Bronchial epithelial cell (primary cell): ENCODE measurements around the gene HADHA. TPM values are rescaled to one million over a fixed set of nuclear protein-coding genes. Genes with fewer than 3 reads are reported as not detected.

Experiments
- DNase-seq: peaks from one replicate; pipeline ENCODE4 v3.0.0-alpha.2; 2010; ENCODE audit warnings: low read depth
- FAIRE-seq: peaks from 2 replicates; lab custom pipeline; 2011; peaks lifted over from hg19 to GRCh38; lab: Jason Lieb, UNC
- H3K27me3 ChIP-seq: 2 replicates; pipeline ENCODE4 v1.5.1; 2011; ENCODE audit warnings: low read length; ENCODE audit not compliant: control insufficient read depth, insufficient read depth
- H3K36me3 ChIP-seq: 2 replicates; pipeline ENCODE4 v1.5.1; 2011; ENCODE audit warnings: low read length; ENCODE audit not compliant: control insufficient read depth, insufficient read depth
- H3K4me3 ChIP-seq: 2 replicates; pipeline ENCODE4 v1.5.1; 2011; ENCODE audit warnings: mild to moderate bottlenecking, low read depth, low read length, control low read depth
- total RNA-seq: library from RNA; depleted of rRNA; stranded (reverse); fragments of >200 nt; gene quantifications from 2 replicates; pipeline ENCODE4 v1.2.1, GENCODE V29; 2014
- TF ChIP-seq, protein P1 (sequence below): IDR thresholded peaks from 2 replicates; pipeline ENCODE4 v1.5.1; 2011; ENCODE audit warnings: mild to moderate bottlenecking, moderate library complexity, low read length, control low read depth, inconsistent platforms; ENCODE audit not compliant: insufficient read depth, severe bottlenecking

Gene HADHA
- total RNA-seq, 1 donor from 2014 or later = 140 TPM

DNA sequence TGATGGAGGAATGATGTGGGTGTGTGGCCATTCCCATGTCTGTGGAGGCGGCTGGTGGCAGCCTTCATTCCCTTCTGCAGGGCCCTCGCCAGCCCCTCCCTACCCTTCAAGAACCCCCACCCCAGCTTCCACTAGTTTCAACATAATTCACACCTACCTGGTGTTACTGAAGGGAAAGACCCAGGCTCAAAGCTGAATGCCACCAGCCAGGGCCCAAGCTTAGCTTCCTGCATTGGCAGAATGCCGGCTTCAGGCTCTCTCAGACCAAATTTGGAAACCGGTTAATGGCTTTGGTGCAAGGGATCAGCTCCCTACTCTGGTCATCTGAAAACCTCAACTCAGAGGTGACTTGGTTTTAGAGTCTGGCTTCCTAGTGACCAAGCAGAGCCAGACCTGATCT lies 54.7 kb downstream of the HADHA start:
- H3K36me3 ChIP-seq = peaks cover 15% of the 10 kb centered on the region
- FAIRE-seq (no peak), DNase-seq (no peak)
- TF ChIP-seq, protein P1, sequence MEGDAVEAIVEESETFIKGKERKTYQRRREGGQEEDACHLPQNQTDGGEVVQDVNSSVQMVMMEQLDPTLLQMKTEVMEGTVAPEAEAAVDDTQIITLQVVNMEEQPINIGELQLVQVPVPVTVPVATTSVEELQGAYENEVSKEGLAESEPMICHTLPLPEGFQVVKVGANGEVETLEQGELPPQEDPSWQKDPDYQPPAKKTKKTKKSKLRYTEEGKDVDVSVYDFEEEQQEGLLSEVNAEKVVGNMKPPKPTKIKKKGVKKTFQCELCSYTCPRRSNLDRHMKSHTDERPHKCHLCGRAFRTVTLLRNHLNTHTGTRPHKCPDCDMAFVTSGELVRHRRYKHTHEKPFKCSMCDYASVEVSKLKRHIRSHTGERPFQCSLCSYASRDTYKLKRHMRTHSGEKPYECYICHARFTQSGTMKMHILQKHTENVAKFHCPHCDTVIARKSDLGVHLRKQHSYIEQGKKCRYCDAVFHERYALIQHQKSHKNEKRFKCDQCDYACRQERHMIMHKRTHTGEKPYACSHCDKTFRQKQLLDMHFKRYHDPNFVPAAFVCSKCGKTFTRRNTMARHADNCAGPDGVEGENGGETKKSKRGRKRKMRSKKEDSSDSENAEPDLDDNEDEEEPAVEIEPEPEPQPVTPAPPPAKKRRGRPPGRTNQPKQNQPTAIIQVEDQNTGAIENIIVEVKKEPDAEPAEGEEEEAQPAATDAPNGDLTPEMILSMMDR = no peak
- H3K27me3 ChIP-seq = no peaks in the 10 kb centered on the region
- H3K4me3 ChIP-seq = no peak overlapping the region

DNA sequence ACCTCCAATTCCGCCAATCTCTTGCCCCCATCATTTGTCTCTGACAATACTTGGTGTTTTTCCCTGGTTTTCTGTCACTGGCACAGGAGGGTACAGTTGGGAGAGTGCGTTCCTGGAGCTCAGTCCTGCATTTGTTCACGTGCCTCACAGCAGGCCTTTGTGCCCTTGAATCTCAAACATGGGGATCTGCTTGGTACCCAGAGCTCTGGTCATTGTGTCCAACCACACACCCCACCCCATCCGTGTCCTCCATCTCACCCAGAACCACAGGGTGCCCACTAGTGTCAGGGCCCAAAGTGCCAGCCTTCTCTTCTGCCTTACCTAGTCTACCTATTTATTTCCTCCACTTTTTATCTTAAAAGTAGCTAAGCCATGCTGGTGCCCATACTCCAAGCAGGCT lies 55.3 kb downstream of the HADHA start:
- H3K36me3 ChIP-seq = peaks cover 9% of the 10 kb centered on the region
- FAIRE-seq (no peak), DNase-seq (no peak)
- H3K4me3 ChIP-seq = no peak overlapping the region
- no peaks in the 10 kb centered on the region for H3K27me3 ChIP-seq
- TF ChIP-seq, protein P1 = no peak

DNA sequence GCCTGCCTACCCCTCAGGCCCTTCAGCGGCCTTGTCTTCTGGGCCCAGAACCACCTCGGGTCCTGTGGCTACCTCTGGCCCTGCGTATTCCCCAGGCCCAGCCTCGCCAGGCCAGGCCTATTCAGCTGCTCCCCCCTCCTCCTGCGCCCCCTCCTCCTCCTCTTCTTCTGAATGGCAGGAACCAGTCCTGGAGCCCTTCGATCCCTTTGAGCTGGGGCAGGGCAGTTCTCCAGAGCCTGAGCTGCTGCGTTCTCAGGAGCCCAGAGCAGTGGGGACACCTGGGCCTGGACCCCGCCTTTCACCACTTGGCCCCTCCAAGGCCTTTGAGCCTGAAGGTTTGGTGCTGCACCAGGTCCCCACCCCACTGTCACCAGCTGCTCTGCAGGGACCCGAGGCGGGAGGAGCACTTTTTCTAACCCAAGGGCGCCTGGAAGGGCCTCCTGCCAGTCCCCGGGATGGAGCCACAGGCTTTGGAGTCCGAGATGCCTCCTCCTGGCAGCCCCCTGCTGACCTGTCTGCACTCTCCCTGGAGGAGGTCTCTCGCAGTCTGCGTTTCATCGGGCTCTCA lies 56.8 kb downstream of the HADHA start:
- Histone ChIP-seq H3K27me3 (no peaks in the 10 kb centered on the region), H3K36me3 (peaks cover 2% of the 10 kb centered on the region), H3K4me3 (no peak overlapping the region)
- FAIRE-seq (no peak), DNase-seq (no peak)
- TF ChIP-seq, protein P1 = no peak

DNA sequence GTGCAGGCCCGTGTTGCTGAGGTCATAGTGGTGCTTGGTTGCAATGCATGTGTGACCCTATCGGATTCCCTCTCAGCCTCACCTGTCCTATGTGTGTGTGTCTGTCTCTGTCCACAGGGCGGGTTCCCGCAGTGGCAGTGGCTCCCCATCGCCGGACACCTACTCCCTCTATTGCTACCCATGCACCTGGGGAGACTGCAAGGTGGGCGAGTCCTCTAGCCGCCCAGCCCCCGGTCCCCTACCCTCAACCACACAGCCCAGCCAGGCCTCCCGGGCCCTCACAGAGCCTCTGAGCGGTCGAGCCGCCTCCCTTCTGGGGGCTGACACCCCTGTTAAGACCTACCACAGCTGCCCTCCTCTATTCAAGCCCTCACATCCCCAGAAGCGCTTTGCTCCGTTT lies 57.3 kb downstream of the HADHA start:
- H3K36me3 ChIP-seq = peaks cover 2% of the 10 kb centered on the region
- no peaks in the 10 kb centered on the region for H3K27me3 ChIP-seq
- DNase-seq = no peak
- H3K4me3 ChIP-seq = no peak overlapping the region
- FAIRE-seq = no peak
- TF ChIP-seq, protein P1 = no peak

DNA sequence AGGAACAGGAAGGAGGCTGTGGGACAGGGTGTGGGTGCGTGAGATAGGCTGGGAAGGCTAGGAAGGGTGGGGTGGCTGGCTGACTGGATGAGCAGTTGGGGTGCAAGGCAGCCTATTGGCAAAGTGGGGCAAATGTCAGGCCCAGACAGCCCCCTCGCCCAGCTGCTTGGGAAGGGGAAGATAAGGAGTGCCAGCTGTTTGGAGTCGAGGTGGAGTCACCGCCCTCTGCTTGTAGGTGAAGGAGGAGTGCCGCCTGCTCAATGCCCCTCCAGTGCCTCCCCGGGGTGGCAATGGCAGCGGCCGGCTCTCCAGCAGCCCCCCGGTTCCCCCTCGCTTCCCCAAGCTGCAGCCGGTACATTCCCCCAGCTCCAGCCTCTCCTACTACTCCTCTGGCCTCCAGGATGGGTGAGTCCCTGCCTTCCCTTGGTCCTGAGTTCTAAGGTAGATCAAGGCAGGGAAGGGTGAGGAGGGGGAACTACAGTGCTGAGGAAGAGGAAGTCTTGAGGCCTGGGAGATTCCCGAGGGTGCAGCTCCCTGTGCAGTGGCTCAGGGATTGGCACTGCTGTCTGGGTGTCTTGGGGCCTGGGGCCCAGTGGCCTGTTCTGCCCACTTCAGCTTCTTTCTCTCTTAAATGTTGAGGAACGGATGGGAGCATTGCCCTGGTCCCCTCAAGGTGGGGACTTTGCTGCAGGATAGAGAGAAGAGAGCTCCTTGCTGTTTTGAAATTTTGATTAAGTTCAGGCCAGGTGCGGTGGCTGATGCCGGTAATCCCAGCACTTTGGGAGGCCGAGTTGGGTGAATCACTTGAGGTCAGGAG lies 58.3 kb downstream of the HADHA start:
- FAIRE-seq (no peak), DNase-seq (no peak)
- no peaks in the 10 kb centered on the region for H3K27me3 ChIP-seq
- TF ChIP-seq, protein P1 = no peak
- no peak overlapping the region for H3K4me3 ChIP-seq
- H3K36me3 ChIP-seq = no peaks in the 10 kb centered on the region
